GM12891 (cell line): ENCODE measurements around the gene ST3GAL4.

Experiments
- POLR2A ChIP-seq: IDR thresholded peaks from 2 replicates; pipeline ENCODE4 v1.6.1; 2011; ENCODE audit warnings: low read depth, low read length, control low read depth
- POLR2AphosphoS5 ChIP-seq: IDR thresholded peaks from 2 replicates; pipeline ENCODE4 v1.6.1; 2011; ENCODE audit warnings: low read depth, low read length, control low read depth
- SPI1 ChIP-seq: IDR thresholded peaks from 2 replicates; pipeline ENCODE4 v1.6.1; 2011; ENCODE audit warnings: low read depth, low read length, control low read depth
- TAF1 ChIP-seq: IDR thresholded peaks from 2 replicates; pipeline ENCODE4 v1.6.1; 2011; ENCODE audit warnings: low read depth, low read length, control low read depth

DNA sequence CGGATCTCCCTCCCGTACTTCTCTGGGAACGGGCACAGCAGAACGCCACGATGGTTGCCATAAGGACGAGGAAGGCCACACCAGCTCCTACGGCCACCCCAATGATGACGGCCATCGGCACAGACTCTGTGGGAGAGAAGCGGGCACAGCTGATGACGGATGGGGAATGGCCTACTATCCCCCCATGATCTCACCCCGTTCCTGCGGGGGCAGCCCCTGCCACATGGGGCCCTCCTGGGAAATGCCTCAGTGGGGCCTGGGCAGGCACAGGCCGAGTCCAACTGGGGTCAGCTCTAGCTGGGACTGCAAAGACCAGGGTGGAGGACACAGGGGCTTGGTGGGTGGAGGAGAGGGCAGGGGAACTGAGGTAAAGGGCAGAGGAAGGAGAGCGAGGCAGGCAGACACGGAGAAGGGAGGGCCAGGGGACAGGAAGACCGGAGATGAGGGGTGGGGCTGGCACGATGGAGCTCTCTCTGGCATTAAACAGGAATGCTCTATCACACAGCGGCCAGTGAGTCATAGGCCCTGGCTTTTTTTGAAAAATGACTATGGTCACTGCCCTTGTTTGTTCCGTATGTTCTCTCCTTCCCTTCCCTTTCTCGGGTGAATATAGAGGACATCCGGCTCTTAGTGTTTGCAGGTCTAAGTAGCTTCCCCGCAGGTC lies 76.0 kb downstream of the ST3GAL4 start:
- TF ChIP-seq POLR2A, result no peak
- no peak for TF ChIP-seq POLR2AphosphoS5
- TF ChIP-seq TAF1, result no peak
- no peak for TF ChIP-seq SPI1
